ENCODE data around the gene G6PC3. TPM values are rescaled to one million over a fixed set of nuclear protein-coding genes. Genes with fewer than 3 reads are reported as not detected.
"Not testable (repeated sequence)": the region's sequence is repeated elsewhere in the genome, so short reads cannot be mapped to it uniquely, and the experiment has no call there.

G6PC3 gene
- total and polyA plus RNA-seq, 2 of the 4 experiments (the other 2 are of a cell fraction): 20.4 to 107 TPM

DNA sequence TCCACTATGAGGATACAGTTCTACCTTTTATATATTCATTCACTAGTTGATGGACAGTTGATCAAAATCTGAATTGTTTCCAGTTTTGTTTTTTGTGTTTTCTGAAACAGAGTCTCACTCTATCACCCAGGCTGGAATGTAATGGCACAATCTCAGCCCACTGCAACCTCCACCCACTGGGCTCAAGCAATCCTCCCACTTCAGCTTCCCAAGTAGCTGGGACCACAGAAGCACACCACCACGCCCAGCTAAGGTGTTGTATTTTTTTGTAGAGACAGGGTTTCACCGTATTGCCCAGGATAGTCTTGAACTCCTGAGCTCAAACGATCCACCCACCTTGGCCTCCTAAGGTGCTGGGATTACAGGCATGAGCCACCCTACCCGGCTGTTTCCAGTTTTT is 25.0 kb upstream of the G6PC3 start:
- Histone ChIP-seq H2BK20ac (ENCODE audit: low read depth, low read length) (no peak overlapping the region), H3K23ac (ENCODE audit: low read depth, low read length) (no peak overlapping the region), H3K56ac (ENCODE audit: extremely low read depth, insufficient read depth, low read length) (no peak overlapping the region), H3K4me1 (ENCODE audit: control insufficient read depth, insufficient read depth, low read length) (peaks cover 9% of the 10 kb centered on the region), H2AFZ (replicated peaks; ENCODE audit: low read length, poor library complexity) (no peak overlapping the region), H3K9ac (ENCODE audit: low read depth, low read length) (no peak overlapping the region), H4K8ac (ENCODE audit: low read depth in 2 of 2, low read length in 2 of 2) (no peak overlapping the region), H3K14ac (replicated peaks; ENCODE audit: low read depth, low read length) (no peak overlapping the region), H2AK5ac (ENCODE audit: low read depth, low read length) (no peak overlapping the region), H4K91ac (ENCODE audit: insufficient read depth, low read depth, low read length) (no peak overlapping the region), H3K79me1 (ENCODE audit: low read depth in 1 of 2, low read length in 2 of 2) (peaks cover 19 to 70% of the 10 kb centered on the region in 2 experiments), H3K36me3 (ENCODE audit: control insufficient read depth, insufficient read depth, low read length) (peaks cover 21% of the 10 kb centered on the region), H3K9me3 (ENCODE audit: control insufficient read depth, insufficient read depth, low read length) (no peaks in the 10 kb centered on the region), H3K18ac (ENCODE audit: low read depth, low read length) (no peak overlapping the region), H2BK15ac (ENCODE audit: low read depth, low read length) (no peak overlapping the region), H3K4me3 (ENCODE audit: insufficient read depth, low read depth, low read length) (no peak overlapping the region), H3K4me2 (ENCODE audit: low read depth, low read length) (no peak overlapping the region), H2BK5ac (ENCODE audit: low read depth, low read length, poor library complexity, severe bottlenecking) (no peak overlapping the region), H3K9me1 (ENCODE audit: insufficient read depth, low read length) (no peaks in the 10 kb centered on the region), H3K4ac (ENCODE audit: low read depth, low read length) (no peak overlapping the region), H3K27me3 (ENCODE audit: control insufficient read depth, insufficient read depth, low read length) (no peaks in the 10 kb centered on the region), H2BK120ac (ENCODE audit: low read depth, low read length) (no peak overlapping the region), H3K27ac (ENCODE audit: insufficient read depth, low read length) (no peak overlapping the region), H4K20me1 (ENCODE audit: insufficient read depth, low read length) (peaks cover 70% of the 10 kb centered on the region), H4K5ac (ENCODE audit: low read depth, low read length) (no peak overlapping the region), H2AK9ac (replicated peaks; ENCODE audit: low read depth, low read length, poor library complexity) (no peak overlapping the region)
- no CpG with 5 or more reads among the region's 4 CpGs for WGBS, 2 experiments (ENCODE audit: extremely low coverage in 2 of 2, insufficient read length in 1 of 2)
- BruUV-seq (replicated peaks): no TSS peak
- no peak for ATAC-seq (ENCODE audit: low read depth)
- in situ Hi-C loops (cut with MboI; ENCODE audit: low sequenced_read_pairs) (no loop called here), dilution Hi-C loops (cut with HindIII; ENCODE audit: low sequenced_read_pairs, unreplicated experiment) (no loop called here), intact Hi-C loops (cut with micrococcal nuclease) (loop anchor here (10.0 kb wide), 1 partner anchor 119 kb away; no protein-coding TSS in a partner anchor)
- CTCF ChIA-PET: no interaction called here
- DNase-seq: no peak
- no peak for TF ChIP-seq FOS (IDR thresholded peaks at IDR 0.05; ENCODE audit: low read depth, low read length)
- no peak for TF ChIP-seq BHLHE40 (IDR thresholded peaks at IDR 0.05; ENCODE audit: low read depth, low read length)
- TF ChIP-seq MAZ (IDR thresholded peaks at IDR 0.05; ENCODE audit: borderline replicate concordance, low read depth, low read length): no peak
- TF ChIP-seq CHD1 (IDR thresholded peaks at IDR 0.05; ENCODE audit: low read depth, low read length): no peak
- POLR2A ChIA-PET (ENCODE audit: unreplicated experiment): no interaction called here

DNA sequence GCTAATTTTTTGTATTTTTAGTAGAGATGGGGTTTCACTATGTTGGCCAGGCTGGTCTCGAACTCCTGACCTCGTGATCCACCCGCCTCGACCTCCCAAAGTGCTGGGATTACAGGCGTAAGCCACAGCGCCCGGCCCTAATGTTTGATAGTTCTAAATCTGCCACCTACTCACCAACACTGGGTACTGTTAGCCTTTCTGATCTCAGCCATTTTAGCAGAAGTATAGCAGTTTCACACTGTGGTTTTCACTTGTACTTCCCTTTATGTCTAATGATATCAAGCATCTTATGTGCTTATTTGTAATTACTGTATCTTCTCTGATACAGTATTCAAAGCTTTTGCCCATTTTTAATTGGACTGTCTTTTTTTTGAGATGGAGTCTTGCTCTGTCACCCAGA is 23.6 kb upstream of the G6PC3 start:
- in situ Hi-C loops (cut with MboI; ENCODE audit: low sequenced_read_pairs); POLR2A ChIA-PET (ENCODE audit: unreplicated experiment); H3K18ac ChIP-seq (ENCODE audit: low read depth, low read length); H3K9ac ChIP-seq (ENCODE audit: low read depth, low read length); H4K8ac ChIP-seq (ENCODE audit: low read depth in 2 of 2, low read length in 2 of 2); H2BK120ac ChIP-seq (ENCODE audit: low read depth, low read length); BruUV-seq (replicated peaks); ATAC-seq (ENCODE audit: low read depth); H3K4me1 ChIP-seq (ENCODE audit: control insufficient read depth, insufficient read depth, low read length); CTCF ChIA-PET; H3K14ac ChIP-seq (replicated peaks; ENCODE audit: low read depth, low read length); H4K5ac ChIP-seq (ENCODE audit: low read depth, low read length); H2AK5ac ChIP-seq (ENCODE audit: low read depth, low read length); H2AK9ac ChIP-seq (replicated peaks; ENCODE audit: low read depth, low read length, poor library complexity); H3K9me1 ChIP-seq (ENCODE audit: insufficient read depth, low read length); H2BK15ac ChIP-seq (ENCODE audit: low read depth, low read length); H4K91ac ChIP-seq (ENCODE audit: insufficient read depth, low read depth, low read length); H2BK5ac ChIP-seq (ENCODE audit: low read depth, low read length, poor library complexity, severe bottlenecking); H3K23ac ChIP-seq (ENCODE audit: low read depth, low read length); H3K4ac ChIP-seq (ENCODE audit: low read depth, low read length); H3K4me3 ChIP-seq (ENCODE audit: insufficient read depth, low read depth, low read length); dilution Hi-C loops (cut with HindIII; ENCODE audit: low sequenced_read_pairs, unreplicated experiment); H3K4me2 ChIP-seq (ENCODE audit: low read depth, low read length); H2BK20ac ChIP-seq (ENCODE audit: low read depth, low read length); DNase-seq; H3K27ac ChIP-seq (ENCODE audit: insufficient read depth, low read length); H3K56ac ChIP-seq (ENCODE audit: extremely low read depth, insufficient read depth, low read length); H3K27me3 ChIP-seq (ENCODE audit: control insufficient read depth, insufficient read depth, low read length); H3K9me3 ChIP-seq (ENCODE audit: control insufficient read depth, insufficient read depth, low read length); H2AFZ ChIP-seq (replicated peaks; ENCODE audit: low read length, poor library complexity): not testable (repeated sequence)
- H3K36me3 ChIP-seq (ENCODE audit: control insufficient read depth, insufficient read depth, low read length): peaks cover 32% of the 10 kb centered on the region
- H4K20me1 ChIP-seq (ENCODE audit: insufficient read depth, low read length): peaks cover 64% of the 10 kb centered on the region
- intact Hi-C loops (cut with micrococcal nuclease): loop anchor here (10.0 kb wide), 1 partner anchor 118 kb away; no protein-coding TSS in a partner anchor
- peaks cover 20 to 65% of the 10 kb centered on the region in 2 experiments for H3K79me1 ChIP-seq (ENCODE audit: low read depth in 1 of 2, low read length in 2 of 2)
- 100% methylated on average over 3 of the region's 7 CpGs; no CpG with 5 or more reads in 1 of the 2 experiments for WGBS, 2 experiments (ENCODE audit: extremely low coverage in 2 of 2, insufficient read length in 1 of 2)

Data from IMR-90 (cell line).